Left lung (tissue), 10 donors: ENCODE data around the gene FAM222A. TPM values are rescaled to one million over a fixed set of nuclear protein-coding genes. Genes with fewer than 3 reads are reported as not detected.

Experiments used
- ATAC-seq: fragments of 200-7000 bp; cut with Tn5 transposase; one replicate; pipeline ENCODE4 v1.9.1; 2020; ENCODE audit warnings: moderate library complexity
- DNase-seq, 4 donors: peaks; one replicate each; pipeline ENCODE4 v3.0.0-alpha.2; 2013 to 2020
- H3K27ac ChIP-seq, 2 donors: fragments of 200-600 bp; sonication (generic) in 1 of 2; one replicate each; pipeline versions ENCODE4 v1.5.0 to v1.8.0; 2020 to 2021
- H3K27me3 ChIP-seq, 2 donors: fragments of 200-600 bp; sonication (generic) in 1 of 2; one replicate each; pipeline versions ENCODE4 v1.5.0 to v1.8.0; 2020 to 2021
- H3K36me3 ChIP-seq, 2 donors: fragments of 200-600 bp; sonication (generic) in 1 of 2; one replicate each; pipeline versions ENCODE4 v1.5.0 to v1.8.0; 2020 to 2021
- H3K4me1 ChIP-seq, 2 donors: fragments of 200-600 bp; one replicate each; pipeline ENCODE4 v1.8.0; 2021
- H3K4me3 ChIP-seq, 2 donors: fragments of 200-600 bp; sonication (generic) in 1 of 2; one replicate each; pipeline versions ENCODE4 v1.5.0 to v1.8.0; 2020 to 2021; ENCODE audit warnings: mild to moderate bottlenecking in 1 of 2
- H3K9me3 ChIP-seq, 2 donors: fragments of 200-600 bp; sonication (generic) in 1 of 2; one replicate each; pipeline versions ENCODE4 v1.5.0 to v1.8.0; 2020 to 2021
- CTCF ChIP-seq, 2 donors: fragments of 200-600 bp; sonication (generic) in 1 of 2; IDR thresholded peaks; one replicate each; pipeline versions ENCODE4 v1.5.0 to v1.8.0; 2021; ENCODE audit warnings: antibody characterized with exemption in 2 of 2
- intact Hi-C, 2 donors: fragments of 100-400 bp; cut with DNase I; formaldehyde crosslinking; loops; one replicate each; pipeline versions ENCODE4 v1.11.2 to v1.14.2; 2022
- polyA plus RNA-seq, 6 donors: library from polyadenylated mRNA; unstranded; fragments of 120-200 nt; gene quantifications; one replicate each; pipeline ENCODE4 v1.2.1, GENCODE V29; 2013; ENCODE audit not compliant: insufficient read length in 6 of 6
- total RNA-seq, 2 donors: library from RNA; stranded (reverse); fragmentation: NEBNext Ultra II Directional; extraction: Animal tissue kit (Norgen Biotek cat#: 25700); gene quantifications; one replicate each; pipeline ENCODE4 v1.2.1, GENCODE V29; 2021
- donor health status: DM: no; HTN: yes; CAD: no.
- donor health status: DM: no; HTN: no; CAD: no.

The FAM222A gene
- total and polyA plus RNA-seq, 8 donors = 1.8 to 4.0 (median 2.6) TPM

DNA sequence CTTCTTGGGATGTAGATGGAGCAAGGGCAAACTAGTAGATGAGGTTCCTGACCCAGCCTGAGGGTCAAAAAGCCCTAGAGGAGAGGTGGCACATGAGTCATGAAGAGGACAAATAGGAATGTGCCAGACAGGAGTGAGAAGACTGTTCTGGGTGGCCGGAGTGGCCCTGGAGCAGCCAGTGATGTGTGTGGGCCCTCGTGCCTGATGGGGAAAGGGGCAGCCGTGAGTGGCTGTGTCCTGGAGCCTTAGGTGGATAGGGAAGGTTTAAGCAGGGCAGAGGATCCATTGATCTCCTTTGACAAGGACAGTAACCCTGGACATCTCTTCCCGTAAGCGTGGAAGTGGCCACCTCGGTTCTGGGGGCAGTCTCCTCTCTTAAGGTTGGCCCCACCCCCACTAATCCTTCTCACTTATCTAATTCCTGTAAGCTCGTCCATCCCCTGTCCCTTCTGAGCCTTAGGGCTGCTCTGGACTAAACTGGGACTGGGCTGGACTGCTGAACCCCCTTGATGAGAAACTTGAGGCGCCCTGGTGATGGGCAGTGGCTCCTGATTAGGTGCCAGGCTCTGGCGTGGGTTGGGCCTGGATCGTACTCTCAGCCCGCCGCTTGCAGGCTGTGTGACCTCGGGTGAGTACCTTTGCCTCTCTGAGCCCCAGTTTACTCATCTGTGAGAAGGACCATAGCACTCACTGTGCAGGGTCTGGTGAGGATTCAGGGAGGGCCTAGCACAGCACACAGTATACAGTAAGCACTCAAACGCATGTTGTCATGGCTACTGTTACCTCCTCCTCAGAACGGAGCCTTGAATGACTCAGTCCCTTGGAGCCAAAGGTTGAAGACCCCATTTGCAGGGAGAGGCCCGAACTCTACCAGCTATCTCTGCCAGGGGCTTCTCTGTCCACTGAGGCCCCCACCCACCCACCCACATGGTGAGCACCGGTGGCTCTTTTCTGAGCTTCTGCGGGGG, 4.0 kb downstream of the FAM222A start:
- Histone ChIP-seq H3K9me3 (no peaks in the 10 kb centered on the region), H3K27ac (no peak overlapping the region), H3K4me1 (peaks cover 8 to 30% of the 10 kb centered on the region in 2 donors), H3K4me3 (no peak overlapping the region), H3K36me3 (no peaks in the 10 kb centered on the region), H3K27me3 (peaks cover 0 to 66% of the 10 kb centered on the region in 2 donors)
- no peak for ATAC-seq
- no peak for DNase-seq
- intact Hi-C loops = no loop called here
- no peak for TF ChIP-seq CTCF (IDR thresholded peaks at IDR 0.05)

DNA sequence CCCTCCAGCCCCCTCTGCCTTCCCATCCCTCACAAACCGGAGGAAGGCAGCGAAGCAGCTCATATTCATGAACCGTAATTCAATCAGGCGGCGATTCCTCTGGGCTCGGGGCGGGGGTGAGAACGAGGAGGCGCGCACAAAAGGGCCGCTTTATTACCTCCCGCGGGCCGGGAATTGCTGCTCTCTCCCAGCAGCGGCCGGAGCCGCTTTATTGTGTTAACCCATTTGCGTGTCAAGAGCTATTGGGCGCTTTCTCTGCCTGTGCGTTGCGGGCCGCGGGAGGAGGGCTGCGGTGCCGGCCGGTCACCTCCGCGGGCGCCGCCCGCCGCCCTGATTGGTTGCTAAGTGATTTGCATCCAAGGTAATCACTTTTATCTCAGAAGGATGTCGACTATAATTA, 4.8 kb downstream of the FAM222A start:
- H3K36me3 ChIP-seq = no peaks in the 10 kb centered on the region
- peaks cover 0 to 59% of the 10 kb centered on the region in 2 donors for H3K27me3 ChIP-seq
- peak in 1 of 4 donors; percentile 74 for DNase-seq
- intact Hi-C loops = no loop called here
- H3K4me1 ChIP-seq = peaks cover 8 to 30% of the 10 kb centered on the region in 2 donors
- H3K27ac ChIP-seq = no peak overlapping the region
- ATAC-seq = no peak
- TF ChIP-seq CTCF (IDR thresholded peaks at IDR 0.05) = no peak
- no peak overlapping the region for H3K4me3 ChIP-seq
- no peaks in the 10 kb centered on the region for H3K9me3 ChIP-seq

DNA sequence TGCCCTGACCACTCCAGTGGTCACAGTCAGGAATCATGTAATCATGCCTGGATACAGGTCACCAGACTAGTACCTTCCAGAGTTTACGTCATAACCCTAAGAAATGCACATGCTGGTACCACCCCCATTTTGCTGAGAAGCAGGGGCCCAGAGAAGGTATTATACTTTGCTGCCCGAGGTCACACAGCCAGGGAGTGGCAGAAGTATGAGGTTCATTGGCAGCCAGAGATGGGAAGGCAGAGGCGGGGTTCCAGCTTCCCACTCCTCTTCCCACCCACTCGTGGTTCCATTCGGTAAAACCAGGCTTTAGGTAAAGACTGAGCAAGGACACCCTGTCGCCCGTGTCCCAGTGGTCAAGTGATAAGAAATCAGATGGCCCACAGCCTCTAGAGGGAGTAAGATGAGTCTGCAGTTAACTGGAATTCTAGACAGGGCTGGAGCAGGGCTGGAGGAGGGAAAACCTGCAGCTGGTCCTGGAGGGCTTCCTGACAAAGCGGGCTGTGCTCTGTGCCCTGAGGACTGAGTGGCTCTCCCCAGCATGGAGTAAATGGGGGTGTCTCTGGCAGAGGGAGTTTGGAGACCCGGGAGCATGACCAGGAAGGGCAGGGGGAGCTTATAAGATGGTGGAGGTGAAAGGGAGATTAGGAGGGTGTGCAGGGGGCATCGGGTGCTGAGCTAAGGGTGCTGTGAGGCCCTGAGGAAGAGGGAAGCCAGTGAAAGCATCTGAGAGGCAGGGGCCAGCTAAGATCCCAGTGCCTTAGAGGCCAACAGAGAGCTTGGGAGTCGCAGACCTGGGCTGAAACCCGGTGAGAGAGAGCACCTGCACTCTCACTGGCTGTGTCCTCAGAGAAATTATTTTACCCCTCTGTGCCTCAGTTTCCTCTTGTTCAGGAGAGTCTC, 5.7 kb downstream of the FAM222A start:
- H3K4me3 ChIP-seq = no peak overlapping the region
- intact Hi-C loops = no loop called here
- DNase-seq (no peak), ATAC-seq (no peak)
- H3K4me1 ChIP-seq = peaks cover 8 to 27% of the 10 kb centered on the region in 2 donors
- H3K27ac ChIP-seq = no peak overlapping the region
- H3K27me3 ChIP-seq = peaks cover 0 to 54% of the 10 kb centered on the region in 2 donors
- H3K9me3 ChIP-seq = no peaks in the 10 kb centered on the region
- H3K36me3 ChIP-seq = no peaks in the 10 kb centered on the region
- no peak for TF ChIP-seq CTCF (IDR thresholded peaks at IDR 0.05)

- DNase-seq = peak in 1 of 4 donors; percentile 57
These were observed 6.7 kb downstream of the FAM222A start for GRCh38 chr12:109720152-109720856.

More at GRCh38 chr12:109720152-109720856, 6.7 kb downstream of the FAM222A start:
- Histone ChIP-seq H3K27ac (no peak overlapping the region), H3K9me3 (no peaks in the 10 kb centered on the region), H3K4me3 (no peak overlapping the region), H3K27me3 (peaks cover 0 to 45% of the 10 kb centered on the region in 2 donors), H3K36me3 (no peaks in the 10 kb centered on the region), H3K4me1 (peaks cover 4 to 19% of the 10 kb centered on the region in 2 donors)
- intact Hi-C loops = no loop called here
- TF ChIP-seq CTCF (IDR thresholded peaks at IDR 0.05) = no peak
- ATAC-seq = no peak
